Prostate gland (tissue), 2 donors: ENCODE measurements around the gene STEAP3. TPM values are rescaled to one million over a fixed set of nuclear protein-coding genes. Genes with fewer than 3 reads are reported as not detected.

ENCODE experiments used
- DNase-seq: peaks from one replicate; pipeline ENCODE4 v3.0.0-alpha.2; 2019; ENCODE audit warnings: low spot score
- H3K27ac ChIP-seq, 2 donors: fragments of 200-600 bp; sonication (generic); 2 replicates each; pipeline ENCODE4 v1.5.1; 2017 to 2019
- H3K27me3 ChIP-seq: fragments of 200-600 bp; sonication (generic); replicated peaks from 2 replicates; pipeline ENCODE4 v1.5.1; 2019; ENCODE audit not compliant: insufficient read depth
- H3K36me3 ChIP-seq, 2 donors: fragments of 200-600 bp; sonication (generic); 1 replicate in 1 of 2; 2 replicates in 1 of 2; pipeline versions ENCODE4 v1.5.1 to v1.8.1; 2017 to 2019
- H3K4me1 ChIP-seq: fragments of 200-600 bp; sonication (generic); replicated peaks from 2 replicates; pipeline ENCODE4 v1.5.1; 2019
- H3K4me3 ChIP-seq, 2 donors: fragments of 200-600 bp; sonication (generic); 2 replicates each; pipeline ENCODE4 v1.5.1; 2017 to 2019
- H3K9me3 ChIP-seq: fragments of 200-600 bp; sonication (generic); 2 replicates; pipeline ENCODE4 v1.5.1; 2017
- POLR2A ChIP-seq: fragments of 450-650 bp; IDR thresholded peaks from one replicate; pipeline ENCODE4 v1.6.1; 2016; ENCODE audit warnings: antibody characterized with exemption, mild to moderate bottlenecking
- POLR2AphosphoS5 ChIP-seq: sonication (generic); formaldehyde crosslinking; IDR thresholded peaks from one replicate; pipeline ENCODE4 v1.6.1; 2017; ENCODE audit warnings: antibody characterized with exemption
- WGBS: methylation state at CpG from one replicate; pipeline ENCODE4 v1.1.5; 2018; 5-methylcytosine and 5-hydroxymethylcytosine counted together
- intact Hi-C: fragments of 100-400 bp; cut with DNase I; formaldehyde crosslinking; loops from one replicate; pipeline ENCODE4 v1.14.2; 2022
- total RNA-seq, 2 donors: library from RNA; depleted of rRNA; stranded (reverse); fragments of >200 nt; gene quantifications; one replicate each; pipeline ENCODE4 v1.1.0, GENCODE V29; 2016
- TF ChIP-seq, protein P1 (sequence below), 4 experiments: fragments of 200-600 bp in 2 of 4; fragments of 450-650 bp in 2 of 4; sonication (generic) in 2 of 4; IDR thresholded peaks; 1 replicate in 3 of 4; 2 replicates in 1 of 4; pipeline ENCODE4 v1.5.1; 2016 to 2019; ENCODE audit warnings: antibody characterized with exemption in 4 of 4, mild to moderate bottlenecking in 2 of 4, moderate library complexity in 2 of 4

The STEAP3 gene
- total RNA-seq, 2 donors from 2014 or later: 15.3 to 25.1 TPM

DNA sequence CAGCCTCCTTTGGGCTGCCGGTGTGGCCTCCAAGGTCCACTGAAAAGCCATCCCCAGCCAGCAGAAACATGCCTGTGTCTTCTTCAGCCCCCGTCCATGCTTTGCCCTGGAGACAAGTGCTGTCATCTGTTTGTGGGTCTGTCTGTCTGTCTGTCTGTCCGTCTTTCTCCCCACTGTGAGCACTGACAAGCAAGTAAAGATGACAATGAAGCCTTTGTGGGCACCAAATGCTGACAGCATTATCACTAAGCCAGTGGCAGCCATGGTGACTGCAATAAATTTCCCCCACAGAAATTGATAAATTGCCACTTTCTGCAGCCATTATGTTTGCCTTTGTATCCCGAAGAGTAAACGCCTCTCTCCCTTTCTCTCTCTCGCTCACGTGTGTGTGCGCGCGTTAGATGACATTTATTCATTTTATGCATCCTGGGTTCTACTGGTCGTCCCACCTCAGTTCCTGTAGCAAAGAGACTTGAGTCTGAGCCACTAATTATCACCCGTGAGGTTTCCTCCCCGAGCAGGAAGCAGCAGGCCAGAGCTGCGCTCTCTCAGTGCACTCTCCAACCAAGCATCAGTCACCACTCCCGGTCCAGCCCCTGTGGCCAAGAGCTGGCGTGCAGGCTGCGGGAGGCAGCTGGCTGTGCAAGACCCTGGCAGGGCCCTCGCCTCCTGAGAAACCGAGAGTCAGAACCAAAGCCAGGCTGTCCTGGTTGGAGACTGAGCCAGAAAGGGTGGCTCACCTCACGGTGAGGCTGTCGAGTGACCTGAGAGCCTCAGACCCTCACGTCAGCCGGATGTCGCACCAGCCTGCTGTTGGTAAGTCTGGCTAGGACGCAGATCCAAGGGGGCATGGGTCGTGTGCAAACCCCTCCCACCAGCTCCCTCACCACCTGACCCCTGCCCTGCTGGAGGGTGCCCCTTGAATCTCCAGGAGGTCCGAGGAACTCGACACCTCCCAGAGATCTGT is 6.9 kb downstream of the STEAP3 start:
- intact Hi-C loops: no loop called here
- no peaks in the 10 kb centered on the region for H3K4me1 ChIP-seq
- TF ChIP-seq, protein P1, sequence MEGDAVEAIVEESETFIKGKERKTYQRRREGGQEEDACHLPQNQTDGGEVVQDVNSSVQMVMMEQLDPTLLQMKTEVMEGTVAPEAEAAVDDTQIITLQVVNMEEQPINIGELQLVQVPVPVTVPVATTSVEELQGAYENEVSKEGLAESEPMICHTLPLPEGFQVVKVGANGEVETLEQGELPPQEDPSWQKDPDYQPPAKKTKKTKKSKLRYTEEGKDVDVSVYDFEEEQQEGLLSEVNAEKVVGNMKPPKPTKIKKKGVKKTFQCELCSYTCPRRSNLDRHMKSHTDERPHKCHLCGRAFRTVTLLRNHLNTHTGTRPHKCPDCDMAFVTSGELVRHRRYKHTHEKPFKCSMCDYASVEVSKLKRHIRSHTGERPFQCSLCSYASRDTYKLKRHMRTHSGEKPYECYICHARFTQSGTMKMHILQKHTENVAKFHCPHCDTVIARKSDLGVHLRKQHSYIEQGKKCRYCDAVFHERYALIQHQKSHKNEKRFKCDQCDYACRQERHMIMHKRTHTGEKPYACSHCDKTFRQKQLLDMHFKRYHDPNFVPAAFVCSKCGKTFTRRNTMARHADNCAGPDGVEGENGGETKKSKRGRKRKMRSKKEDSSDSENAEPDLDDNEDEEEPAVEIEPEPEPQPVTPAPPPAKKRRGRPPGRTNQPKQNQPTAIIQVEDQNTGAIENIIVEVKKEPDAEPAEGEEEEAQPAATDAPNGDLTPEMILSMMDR (IDR thresholded peaks at IDR 0.05): no peak
- TF ChIP-seq POLR2A: no peak
- no peak overlapping the region for H3K27ac ChIP-seq
- no peak for DNase-seq
- H3K36me3 ChIP-seq: no peaks in the 10 kb centered on the region
- no peaks in the 10 kb centered on the region for H3K9me3 ChIP-seq
- 75% methylated on average over 28 of the region's 28 CpGs for WGBS
- H3K4me3 ChIP-seq: no peak overlapping the region
- no peaks in the 10 kb centered on the region for H3K27me3 ChIP-seq

GRCh38 chr2:119231975-119232665 is 8.5 kb downstream of the STEAP3 start:
- H3K27ac ChIP-seq: no peak overlapping the region
- TF ChIP-seq, protein P1 (IDR thresholded peaks at IDR 0.05): no peak
- no peak for TF ChIP-seq POLR2AphosphoS5
- no peak for TF ChIP-seq POLR2A
- WGBS: 91% methylated on average over 10 of the region's 10 CpGs

DNA sequence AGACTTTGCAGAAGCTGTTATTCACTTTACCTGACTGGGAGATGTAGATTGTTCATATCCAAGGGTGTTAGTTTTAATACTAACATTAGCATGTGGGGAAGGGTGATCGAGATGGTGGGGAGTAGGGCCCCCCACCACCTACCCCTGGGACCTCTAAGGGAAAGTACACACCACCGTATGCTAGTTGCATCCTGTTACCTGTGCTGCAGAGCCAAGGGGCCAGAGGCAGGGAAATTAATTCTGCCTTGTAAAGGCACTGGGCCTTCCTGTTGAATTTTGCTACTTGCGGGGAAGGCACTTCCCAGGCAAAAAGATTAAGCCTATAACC is 9.0 kb downstream of the STEAP3 start:
- H3K36me3 ChIP-seq: no peaks in the 10 kb centered on the region
- 87% methylated on average over 3 of the region's 3 CpGs for WGBS
- no peak overlapping the region for H3K4me3 ChIP-seq
- DNase-seq: no peak
- intact Hi-C loops: no loop called here
- TF ChIP-seq POLR2A: no peak
- H3K27ac ChIP-seq: no peak overlapping the region
- H3K9me3 ChIP-seq: no peaks in the 10 kb centered on the region
- no peaks in the 10 kb centered on the region for H3K27me3 ChIP-seq
- H3K4me1 ChIP-seq: no peaks in the 10 kb centered on the region

More at GRCh38 chr2:119231975-119232665, 8.5 kb downstream of the STEAP3 start:
- H3K36me3 ChIP-seq: no peaks in the 10 kb centered on the region
- no peak for DNase-seq
- no peaks in the 10 kb centered on the region for H3K27me3 ChIP-seq
- H3K4me3 ChIP-seq: no peak overlapping the region
- H3K9me3 ChIP-seq: no peaks in the 10 kb centered on the region
- no peaks in the 10 kb centered on the region for H3K4me1 ChIP-seq
- intact Hi-C loops: no loop called here

DNA sequence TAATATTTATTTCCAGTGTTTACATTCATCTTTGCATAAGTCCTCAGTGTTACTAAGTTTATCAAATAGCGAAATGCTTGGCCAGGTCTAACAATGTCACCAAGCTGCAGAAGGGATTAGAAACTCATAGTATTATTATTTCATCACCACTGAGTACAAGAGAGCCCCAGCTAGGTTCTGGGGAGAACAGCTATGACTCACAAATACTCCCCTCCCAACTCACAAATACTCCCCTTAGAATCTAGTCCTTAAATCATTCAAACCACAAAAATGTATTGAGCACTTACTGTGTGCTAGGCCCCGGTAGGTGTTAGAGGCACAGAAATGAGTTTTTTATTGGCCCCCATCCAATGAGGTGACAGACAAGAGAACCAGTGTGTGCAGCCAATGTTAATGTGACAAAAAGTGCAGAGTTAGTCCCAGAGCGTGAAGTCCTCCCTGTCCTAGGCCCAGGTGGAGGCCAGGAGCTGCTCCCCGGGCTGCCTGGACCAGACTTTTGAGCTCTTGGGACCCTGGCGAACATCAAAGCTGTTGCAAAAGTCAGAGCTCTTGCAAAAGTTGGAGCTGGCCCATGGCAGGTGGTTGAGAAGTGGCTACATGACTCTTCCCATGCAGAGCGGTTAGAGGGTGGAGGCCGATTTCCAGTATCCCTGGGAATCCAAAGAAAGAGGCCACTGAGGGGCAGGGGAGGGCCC is 9.8 kb downstream of the STEAP3 start:
- 87% methylated on average over 7 of the region's 7 CpGs for WGBS
- Histone ChIP-seq H3K4me3 (no peak overlapping the region), H3K4me1 (no peaks in the 10 kb centered on the region), H3K9me3 (no peaks in the 10 kb centered on the region), H3K27ac (no peak overlapping the region), H3K36me3 (no peaks in the 10 kb centered on the region), H3K27me3 (no peaks in the 10 kb centered on the region)
- TF ChIP-seq, protein P1 (IDR thresholded peaks at IDR 0.05): no peak
- DNase-seq: no peak
- intact Hi-C loops: no loop called here
